Renal cortex interstitium (tissue), 3 donors: Measurements from ENCODE around the gene EPHB3. TPM values are rescaled to one million over a fixed set of nuclear protein-coding genes. Genes with fewer than 3 reads are reported as not detected.

Source experiments
- polyA plus RNA-seq, 3 donors: library from polyadenylated mRNA; unstranded; fragments of 120-200 nt; gene quantifications; one replicate each; pipeline ENCODE4 v1.2.1, GENCODE V29; 2013; ENCODE audit not compliant: insufficient read length in 3 of 3

Gene EPHB3
- polyA plus RNA-seq, 3 donors = 29.0 to 32.7 (median 29.5) TPM

Other genes with a start within 250 kb of the EPHB3 start
- gene EIF4G1, start 247.2 kb upstream of the EPHB3 start, polyA plus RNA-seq = 100 to 1,000 TPM; 171 to 242 (median 221) TPM
- gene FAM131A, start 224.2 kb upstream of the EPHB3 start, polyA plus RNA-seq = 10 to 100 TPM in 2 of 3 donors, 1 to 10 TPM in 1; 9.7 to 17.2 (median 12.9) TPM
- 10 to 100 TPM in 2 of 3 donors, 1 to 10 TPM in 1; 9.7 to 14.0 (median 11.5) TPM for gene CLCN2, start 200.2 kb upstream of the EPHB3 start, polyA plus RNA-seq
- 100 to 1,000 TPM in 1 of 3 donors, 10 to 100 TPM in 2; 87.2 to 115 (median 91.0) TPM for gene POLR2H, start 200.1 kb upstream of the EPHB3 start, polyA plus RNA-seq
- gene THPO, start 183.6 kb upstream of the EPHB3 start, polyA plus RNA-seq = 1 to 10 TPM; 1.8 to 2.4 (median 2.0) TPM
- gene CHRD, start 181.7 kb upstream of the EPHB3 start, polyA plus RNA-seq = 10 to 100 TPM; 10.5 to 19.0 (median 14.2) TPM
- 10 to 100 TPM; 85.7 to 99.1 (median 89.6) TPM for gene MAGEF1, start 150.3 kb downstream of the EPHB3 start, polyA plus RNA-seq